D721Med (cell line): ENCODE measurements around the gene NECTIN2.
"Not testable (repeated sequence)": the region's sequence is repeated elsewhere in the genome, so short reads cannot be mapped to it uniquely, and the experiment has no call there.

Source experiments
- DNase-seq: peaks from one replicate; pipeline ENCODE4 v3.0.0; 2011; ENCODE audit warnings: low spot score; ENCODE audit not compliant: insufficient read length
- FAIRE-seq: peaks from 2 replicates; lab custom pipeline; 2011; peaks lifted over from hg19 to GRCh38; lab: Jason Lieb, UNC
- CTCF ChIP-seq: IDR thresholded peaks from 2 replicates; pipeline ENCODE4 v1.5.1; 2012; ENCODE audit warnings: mild to moderate bottlenecking, control low read depth; ENCODE audit not compliant: insufficient read depth; ENCODE audit errors: missing control alignments

NECTIN2 gene

GRCh38 chr19:44856421-44857083 lies 10.5 kb downstream of the NECTIN2 start:
- DNase-seq (no peak), FAIRE-seq (no peak)
- no peak for TF ChIP-seq CTCF

DNA sequence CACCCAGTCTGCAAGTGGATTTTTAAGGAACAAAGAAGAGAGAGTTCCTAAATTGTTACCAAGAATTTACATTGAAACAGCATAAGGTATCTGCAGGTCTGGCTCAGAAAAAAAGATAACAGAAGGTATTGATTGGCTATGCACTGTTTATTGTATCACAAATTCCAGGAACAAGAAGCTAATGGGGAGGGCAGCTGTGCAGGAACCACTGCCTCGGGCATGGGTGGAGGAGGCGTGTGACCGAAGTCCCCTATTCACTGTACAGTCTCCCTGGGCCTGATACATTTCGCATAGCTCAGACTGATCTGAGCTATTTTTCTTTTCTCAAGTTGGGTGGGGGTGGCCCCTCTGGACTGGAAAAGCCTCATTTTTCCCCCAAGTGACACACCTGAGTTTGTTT lies 11.7 kb downstream of the NECTIN2 start:
- no peak for TF ChIP-seq CTCF
- no peak for FAIRE-seq
- no peak for DNase-seq

DNA sequence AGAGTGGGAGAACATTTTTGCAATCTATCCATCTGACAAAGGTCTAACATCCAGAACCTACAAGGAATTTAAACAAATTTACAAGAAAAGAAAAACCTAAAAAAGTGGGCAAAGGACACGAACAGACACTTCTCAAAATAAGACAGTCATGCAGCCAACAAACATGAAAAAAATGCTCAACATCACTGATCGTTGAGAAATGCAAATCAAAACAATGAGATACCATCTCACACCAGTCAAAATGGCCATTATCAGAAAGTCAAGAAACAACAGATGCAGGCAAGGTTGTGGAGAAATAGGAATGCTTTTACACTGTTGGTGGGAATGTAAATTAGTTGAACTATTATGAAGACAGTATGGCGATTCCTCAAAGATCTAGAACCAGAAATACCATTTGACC lies 15.5 kb downstream of the NECTIN2 start:
- not testable (repeated sequence) for FAIRE-seq, DNase-seq

- FAIRE-seq: no peak
- no peak for DNase-seq
Measured at GRCh38 chr19:44863990-44864389, 17.9 kb downstream of the NECTIN2 start.

GRCh38 chr19:44865196-44865767 lies 19.2 kb downstream of the NECTIN2 start:
- FAIRE-seq (no peak), DNase-seq (no peak)
- TF ChIP-seq CTCF: no peak

More at GRCh38 chr19:44863990-44864389, 17.9 kb downstream of the NECTIN2 start:
- no peak for TF ChIP-seq CTCF

DNA sequence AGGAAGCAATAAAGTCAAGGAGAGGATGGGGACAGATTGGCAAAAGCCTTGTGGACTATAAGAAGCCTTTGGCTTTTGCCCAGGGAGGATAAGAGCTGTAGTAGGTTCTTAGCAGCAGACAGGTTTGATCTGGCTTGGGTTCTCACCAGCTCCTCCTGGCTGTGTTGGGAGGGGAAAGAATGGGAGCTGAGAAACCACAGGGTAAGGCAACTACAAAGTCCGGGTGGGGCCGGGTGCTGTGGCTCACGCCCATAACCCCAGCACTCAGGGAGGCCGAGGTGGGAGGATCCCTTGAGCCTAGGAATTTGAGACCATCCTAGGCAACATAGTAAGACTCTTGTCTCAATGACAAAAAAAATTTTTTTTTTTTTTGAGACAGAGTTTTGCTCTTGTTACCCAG lies 20.6 kb downstream of the NECTIN2 start:
- no peak for TF ChIP-seq CTCF
- DNase-seq: no peak
- no peak for FAIRE-seq

DNA sequence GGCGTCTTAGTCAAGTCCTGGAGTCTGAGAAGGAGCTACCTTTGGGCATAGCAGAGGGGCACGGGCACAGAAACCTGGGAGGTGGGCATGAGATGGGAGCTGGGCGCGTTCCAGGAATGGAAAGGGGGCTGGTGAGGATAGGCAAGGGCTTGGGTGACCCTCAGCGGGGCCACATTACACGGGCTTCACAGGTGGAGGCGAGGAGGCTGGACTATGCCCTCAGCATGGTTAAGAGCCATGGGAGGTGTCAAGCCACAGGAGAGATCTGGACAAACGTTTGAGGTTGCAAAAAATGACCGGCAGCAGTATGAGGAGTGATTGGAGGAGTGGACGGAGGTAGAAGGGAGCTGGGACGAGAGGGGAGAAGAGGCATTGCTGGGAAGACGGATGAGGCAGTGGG lies 21.5 kb downstream of the NECTIN2 start:
- FAIRE-seq (no peak), DNase-seq (no peak)
- no peak for TF ChIP-seq CTCF
